K562 (cell line): ENCODE data around the gene LBR. TPM values are rescaled to one million over a fixed set of nuclear protein-coding genes. Genes with fewer than 3 reads are reported as not detected.

ENCODE experiments used
- ATAC-seq: fragments of 200-7000 bp; cut with Tn5 transposase; 3 replicates; pipeline ENCODE4 v1.9.1; 2020; ENCODE audit warnings: moderate library complexity
- BruUV-seq: library from RNA; stranded (reverse); fragments of 400-500 nt; replicated peaks from 2 replicates; lab custom pipeline; 2021; lab: Mats Ljungman, UMichigan
- CTCF ChIA-PET: fragments of 300-600 bp; formaldehyde crosslinking; extraction: SDS; loops from one replicate; lab custom pipeline; 2021; ENCODE audit warnings: low intra/inter-chr PET ratio; lab: Yijun Ruan, JAX
- POLR2A ChIA-PET: fragments of 300-600, 350-650 bp; sonication (Branson Sonifier 250); formaldehyde crosslinking; extraction: SDS; loops from one replicate; lab custom pipeline; 2021; ENCODE audit warnings: antibody characterized with exemption, inconsistent platforms; lab: Yijun Ruan, JAX
- DNase-seq, 4 experiments: peaks; one replicate each; pipeline versions ENCODE4 v3.0.0 to v3.0.0-alpha.2; 2011 to 2018; ENCODE audit warnings: low spot score in 3 of 4, mixed read lengths in 3 of 4; ENCODE audit errors: extremely low read depth in 1 of 4
- FAIRE-seq: peaks from 2 replicates; lab custom pipeline; 2011; peaks lifted over from hg19 to GRCh38; lab: Jason Lieb, UNC
- H2AFZ ChIP-seq: 2 replicates; pipeline ENCODE4 v1.6.0; 2011; ENCODE audit warnings: low read depth, low read length, control low read depth, inconsistent platforms
- H3K27ac ChIP-seq: fragments of 200-600 bp; 3 replicates; pipeline ENCODE4 v1.8.0; 2011; ENCODE audit warnings: low read depth, mild to moderate bottlenecking, control low read depth, inconsistent platforms, low read length, moderate library complexity, mixed read lengths; ENCODE audit errors: extremely low read depth
- H3K27me3 ChIP-seq, 2 experiments: fragments of 300-600 bp in 1 of 2; 2 replicates in 1 of 2; 3 replicates in 1 of 2; pipeline versions ENCODE4 v1.6.0 to v1.8.0; 2011; ENCODE audit warnings: inconsistent platforms in 2 of 2, low read length in 2 of 2, mild to moderate bottlenecking in 1 of 2, mixed read lengths in 1 of 2, moderate library complexity in 1 of 2; ENCODE audit not compliant: control insufficient read depth in 2 of 2, insufficient read depth in 2 of 2
- H3K36me3 ChIP-seq: fragments of 300-600 bp; 3 replicates; pipeline ENCODE4 v1.8.0; 2011; ENCODE audit warnings: mild to moderate bottlenecking, low read length, inconsistent platforms; ENCODE audit not compliant: control insufficient read depth, insufficient read depth
- H3K4me1 ChIP-seq, 2 experiments: fragments of 200-600 bp in 1 of 2; replicated peaks in 1 of 2; 2 replicates in 1 of 2; 3 replicates in 1 of 2; pipeline versions ENCODE4 v1.5.1 to v1.8.0; 2011; ENCODE audit warnings: inconsistent platforms in 2 of 2, low read length in 2 of 2, mild to moderate bottlenecking in 1 of 2, mixed read lengths in 1 of 2, moderate library complexity in 1 of 2; ENCODE audit not compliant: control insufficient read depth in 2 of 2, insufficient read depth in 2 of 2
- H3K4me2 ChIP-seq: 2 replicates; pipeline ENCODE4 v1.6.1; 2011; ENCODE audit warnings: low read length, control low read depth, inconsistent platforms, mixed read lengths; ENCODE audit not compliant: insufficient read depth
- H3K4me3 ChIP-seq: fragments of 200-600 bp; sonication (generic), shearing (Covaris generic); 2 replicates; pipeline ENCODE4 v1.5.1; 2016; ENCODE audit warnings: control low read depth, inconsistent platforms
- H3K79me2 ChIP-seq: fragments of 200-600 bp; 3 replicates; pipeline ENCODE4 v1.8.0; 2011; ENCODE audit warnings: low read length, inconsistent platforms; ENCODE audit not compliant: control insufficient read depth, insufficient read depth
- H3K9ac ChIP-seq, 2 experiments: 2 replicates each; pipeline versions ENCODE4 v1.6.0 to v1.6.1; 2011; ENCODE audit warnings: low read depth in 2 of 2, low read length in 2 of 2, control low read depth in 1 of 2, inconsistent platforms in 1 of 2, mild to moderate bottlenecking in 1 of 2, mixed read lengths in 1 of 2; ENCODE audit not compliant: insufficient read depth in 1 of 2
- H3K9me1 ChIP-seq: one replicate; pipeline ENCODE4 v1.6.0; 2011; ENCODE audit warnings: inconsistent platforms, mild to moderate bottlenecking, low read length, moderate library complexity; ENCODE audit not compliant: control insufficient read depth, insufficient read depth
- H3K9me3 ChIP-seq: replicated peaks from 2 replicates; pipeline ENCODE4 v1.5.1; 2011; ENCODE audit warnings: low read depth, low read length, inconsistent platforms; ENCODE audit not compliant: control insufficient read depth, insufficient read depth
- H4K20me1 ChIP-seq: replicated peaks from 2 replicates; pipeline ENCODE4 v1.6.1; 2011; ENCODE audit warnings: low read length, inconsistent platforms, mixed read lengths; ENCODE audit not compliant: control insufficient read depth, insufficient read depth
- HNRNPH1 ChIP-seq: fragments of 200-400 bp; formaldehyde crosslinking; optimal IDR thresholded peaks from 2 replicates; pipeline ENCODE3; 2017; ENCODE audit warnings: low read depth, mild to moderate bottlenecking, low read length, moderate library complexity
- POU5F1 ChIP-seq: fragments of 150-350 bp; IDR thresholded peaks from 2 replicates; pipeline ENCODE4 v1.6.1; 2014; ENCODE audit warnings: borderline replicate concordance, low read length, low read depth, mild to moderate bottlenecking; ENCODE audit not compliant: partially characterized antibody
- TEAD1 ChIP-seq, 2 experiments: fragments of 450-650 bp in 1 of 2; sonication (generic) in 1 of 2; formaldehyde crosslinking; IDR thresholded peaks; 2 replicates each; pipeline versions ENCODE4 v1.4.0 to v1.8.0; 2020 to 2022; ENCODE audit warnings: mild to moderate bottlenecking in 2 of 2, missing genetic modification reagents in 1 of 2
- ZBTB8A ChIP-seq: fragments of 450-650 bp; IDR thresholded peaks from 2 replicates; pipeline ENCODE4 v1.6.1; 2018; ENCODE audit warnings: mild to moderate bottlenecking, moderate library complexity; ENCODE audit not compliant: partially characterized antibody
- ZKSCAN8 ChIP-seq: fragments of 200-800 bp; sonication (Bioruptor generic); IDR thresholded peaks from 2 replicates; pipeline ENCODE4 v1.6.1; 2016; ENCODE audit warnings: missing genetic modification characterization, missing compliant biosample characterization
- ZNF707 ChIP-seq: fragments of 250-450 bp; sonication (Bioruptor Pico); conservative IDR thresholded peaks from 2 replicates; pipeline ENCODE4 v1.8.0; 2022; ENCODE audit warnings: inconsistent platforms, mild to moderate bottlenecking, moderate library complexity
- WGBS: fragments of 100-300 bp; shearing (Covaris generic); methylation state at CpG from one replicate; pipeline ENCODE4 v1.1.6; 2016; ENCODE audit warnings: low coverage, mixed read lengths; ENCODE audit not compliant: insufficient coverage; ENCODE audit errors: missing lambda C conversion rate; 5-methylcytosine and 5-hydroxymethylcytosine counted together
- in situ Hi-C: fragments of 300-500 bp; cut with MboI; formaldehyde crosslinking; loops from 4 replicates; pipeline ENCODE4 v1.15.0; 2018; ENCODE audit warnings: inconsistent platforms, mixed read lengths
- intact Hi-C: fragments of 100-400 bp; cut with micrococcal nuclease; formaldehyde crosslinking; loops from 2 replicates; pipeline ENCODE4 v1.14.2; 2022
- polyA plus RNA-seq, 8 experiments: library from polyadenylated mRNA; depleted of rRNA in 4 of 8; stranded (reverse) in 5 of 8; unstranded in 3 of 8; fragments of >200 nt; fragmentation: Nextera tagmentation in 2 of 8; fragmentation: Illumina TruSeq in 1 of 8; extraction: Ambion mirVana in 2 of 8; extraction: Trizol in 1 of 8; gene quantifications; 2 replicates each; pipeline versions ENCODE4 v1.2.1 to v1.2.3, GENCODE V29; 2011 to 2014; ENCODE audit warnings: inconsistent platforms in 1 of 8, missing spikeins in 1 of 8
- total RNA-seq, 7 experiments: library from RNA; depleted of rRNA in 6 of 7; stranded (reverse); fragments of >200 nt in 6 of 7; fragmentation: Illumina TruSeq in 2 of 7; extraction: Trizol in 2 of 7; gene quantifications; 2 replicates each; pipeline versions ENCODE4 v1.2.1 to v1.2.3, GENCODE V29; 2011 to 2021; ENCODE audit warnings: low replicate concordance in 1 of 7
- TF ChIP-seq, protein P1 (sequence below): sonication (generic); formaldehyde crosslinking; IDR thresholded peaks from 2 replicates; pipeline ENCODE4 v1.8.1; 2023; ENCODE audit warnings: mild to moderate bottlenecking, missing genetic modification reagents

The LBR gene
- total and polyA plus RNA-seq, 9 of the 15 experiments (the other 6 are each of a cell fraction or from before 2014, with no cell fraction given), result 102 to 229 (median 197) TPM

DNA sequence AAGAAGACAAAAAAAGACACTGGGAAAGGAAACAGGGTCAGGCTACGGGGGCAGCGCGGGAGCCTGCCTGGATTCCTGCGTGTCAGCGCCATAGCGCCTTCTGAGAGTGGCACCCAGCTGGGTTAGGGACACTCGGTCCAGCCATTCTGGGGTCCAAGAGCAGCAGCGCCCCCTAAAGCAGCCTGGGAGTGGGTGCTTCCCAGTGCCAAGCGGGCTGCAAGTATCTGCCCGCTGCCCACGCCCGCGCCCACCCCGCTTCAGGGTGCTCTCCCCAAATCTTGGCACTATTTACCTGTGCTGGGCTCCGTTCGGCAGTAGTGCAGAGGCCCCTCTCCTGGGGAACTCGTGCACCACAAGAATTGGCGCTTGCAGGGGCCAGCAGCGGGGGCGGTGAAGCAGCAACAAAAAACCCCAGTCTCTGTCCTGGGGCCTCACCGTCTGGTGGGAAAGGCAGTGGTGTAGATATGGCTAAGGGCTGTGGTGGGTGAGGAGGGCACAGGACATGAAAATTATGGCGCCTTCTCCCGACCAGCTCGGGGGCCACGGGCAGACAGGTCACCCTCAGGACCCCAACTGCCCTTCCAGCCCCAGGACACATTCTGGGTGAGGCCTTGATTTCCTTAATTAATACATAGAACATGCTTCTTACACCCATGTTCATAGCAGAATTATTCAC lies 24.1 kb upstream of the LBR start:
- FAIRE-seq (no peak), DNase-seq (no peak), ATAC-seq (no peak)
- Histone ChIP-seq H3K4me3 (no peak overlapping the region), H2AFZ (no peak overlapping the region), H3K27me3 (no peaks in the 10 kb centered on the region), H3K4me1 (peaks cover 7 to 11% of the 10 kb centered on the region in 2 experiments; a peak in 3 of 5 replicates), H3K4me2 (no peak overlapping the region), H4K20me1 (no peaks in the 10 kb centered on the region), H3K9me3 (no peaks in the 10 kb centered on the region), H3K27ac (no peak overlapping the region), H3K9ac (peak overlapping the region in 1 of 2 experiments; percentile 47; a peak in 1 of 4 replicates), H3K79me2 (no peaks in the 10 kb centered on the region), H3K36me3 (no peaks in the 10 kb centered on the region), H3K9me1 (no peaks in the 10 kb centered on the region)
- TF ChIP-seq, protein P1, sequence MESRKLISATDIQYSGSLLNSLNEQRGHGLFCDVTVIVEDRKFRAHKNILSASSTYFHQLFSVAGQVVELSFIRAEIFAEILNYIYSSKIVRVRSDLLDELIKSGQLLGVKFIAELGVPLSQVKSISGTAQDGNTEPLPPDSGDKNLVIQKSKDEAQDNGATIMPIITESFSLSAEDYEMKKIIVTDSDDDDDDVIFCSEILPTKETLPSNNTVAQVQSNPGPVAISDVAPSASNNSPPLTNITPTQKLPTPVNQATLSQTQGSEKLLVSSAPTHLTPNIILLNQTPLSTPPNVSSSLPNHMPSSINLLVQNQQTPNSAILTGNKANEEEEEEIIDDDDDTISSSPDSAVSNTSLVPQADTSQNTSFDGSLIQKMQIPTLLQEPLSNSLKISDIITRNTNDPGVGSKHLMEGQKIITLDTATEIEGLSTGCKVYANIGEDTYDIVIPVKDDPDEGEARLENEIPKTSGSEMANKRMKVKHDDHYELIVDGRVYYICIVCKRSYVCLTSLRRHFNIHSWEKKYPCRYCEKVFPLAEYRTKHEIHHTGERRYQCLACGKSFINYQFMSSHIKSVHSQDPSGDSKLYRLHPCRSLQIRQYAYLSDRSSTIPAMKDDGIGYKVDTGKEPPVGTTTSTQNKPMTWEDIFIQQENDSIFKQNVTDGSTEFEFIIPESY (CRISPR knock-in tag), result peak; percentile 34; the same call in 1 of the 2 replicates
- TF ChIP-seq ZKSCAN8 (CRISPR knock-in tag), result no peak
- TF ChIP-seq HNRNPH1, result no peak
- TF ChIP-seq ZBTB8A, result no peak
- no peak for TF ChIP-seq TEAD1 (CRISPR knock-in tag; IDR thresholded peaks at IDR 0.05)
- TF ChIP-seq POU5F1, result no peak
- no peak for TF ChIP-seq ZNF707
- in situ Hi-C loops (no loop called here), intact Hi-C loops (no loop called here)
- 83% methylated on average over 20 of the region's 25 CpGs for WGBS
- ChIA-PET POLR2A (no interaction called here), CTCF (no interaction called here)
- no TSS peak for BruUV-seq
